CD4-positive, alpha-beta T cell (primary cell): Measurements from ENCODE around the gene CEP72. TPM values are rescaled to one million over a fixed set of nuclear protein-coding genes. Genes with fewer than 3 reads are reported as not detected.
"Not testable (repeated sequence)": the region's sequence is repeated elsewhere in the genome, so short reads cannot be mapped to it uniquely, and the experiment has no call there.

Experiments used
- ATAC-seq: fragments of 200-7000 bp; cut with Tn5 transposase; one replicate; pipeline ENCODE4 v1.10.0; 2022; ENCODE audit warnings: mild to moderate bottlenecking; ENCODE audit not compliant: poor library complexity
- CTCF ChIA-PET: fragments of 350-600 bp; sonication (Branson Sonifier 250); formaldehyde crosslinking; loops from one replicate; lab custom pipeline; 2021; ENCODE audit warnings: antibody characterized with exemption, inconsistent platforms; lab: Charles Lee
- POLR2A ChIA-PET: fragments of 350-600 bp; sonication (Branson Sonifier 250); formaldehyde crosslinking; loops from one replicate; lab custom pipeline; 2021; ENCODE audit warnings: antibody characterized with exemption, inconsistent platforms; lab: Charles Lee
- DNase-seq, 14 experiments: peaks; one replicate each; pipeline ENCODE4 v3.0.0-alpha.2; 2013 to 2020; ENCODE audit warnings: mixed read lengths in 2 of 14
- H3K27ac ChIP-seq, 2 donors: one replicate each; pipeline versions ENCODE4 v1.5.1 to v1.7.0; 2013; ENCODE audit warnings: low read length in 2 of 2, low read depth in 1 of 2, mild to moderate bottlenecking in 1 of 2
- H3K27me3 ChIP-seq, 2 experiments: 1 replicate in 1 of 2; 2 replicates in 1 of 2; pipeline versions ENCODE4 v1.6.1 to v1.7.0; 2013; ENCODE audit warnings: low read length in 2 of 2, control low read depth in 1 of 2, mild to moderate bottlenecking in 1 of 2, moderate library complexity in 1 of 2; ENCODE audit not compliant: insufficient read depth in 2 of 2, control insufficient read depth in 1 of 2
- H3K36me3 ChIP-seq: one replicate; pipeline ENCODE4 v1.6.1; 2013; ENCODE audit warnings: low read length, control low read depth; ENCODE audit not compliant: insufficient read depth
- H3K4me1 ChIP-seq: one replicate; pipeline ENCODE4 v1.6.1; 2013; ENCODE audit warnings: low read length, control low read depth; ENCODE audit not compliant: insufficient read depth
- H3K4me3 ChIP-seq: one replicate; pipeline ENCODE4 v1.5.1; 2013; ENCODE audit warnings: mild to moderate bottlenecking, low read length, moderate library complexity
- H3K9me3 ChIP-seq, 2 experiments: 1 replicate in 1 of 2; 2 replicates in 1 of 2; pipeline versions ENCODE4 v1.6.1 to v1.7.0; 2013; ENCODE audit warnings: low read length in 2 of 2, mild to moderate bottlenecking in 2 of 2, control low read depth in 1 of 2, moderate library complexity in 1 of 2; ENCODE audit not compliant: control insufficient read depth in 1 of 2, insufficient read depth in 1 of 2
- H3K27ac Mint-ChIP-seq: one replicate; pipeline ENCODE4 v1.8.0; 2020; ENCODE audit warnings: mixed read lengths
- H3K27me3 Mint-ChIP-seq: one replicate; pipeline ENCODE4 v1.8.0; 2021; ENCODE audit warnings: mixed read lengths
- H3K36me3 Mint-ChIP-seq: one replicate; pipeline ENCODE4 v1.8.0; 2021; ENCODE audit warnings: low read depth, mixed read lengths
- H3K4me1 Mint-ChIP-seq: one replicate; pipeline ENCODE4 v1.8.0; 2021; ENCODE audit warnings: low read depth, mixed read lengths
- H3K4me3 Mint-ChIP-seq: one replicate; pipeline ENCODE4 v1.8.0; 2020; ENCODE audit warnings: mild to moderate bottlenecking, mixed read lengths
- H3K9me3 Mint-ChIP-seq: one replicate; pipeline ENCODE4 v1.8.0; 2020; ENCODE audit warnings: mixed read lengths
- intact Hi-C, 2 experiments: fragments of 100-400 bp; cut with DNase I in 1 of 2; cut with micrococcal nuclease in 1 of 2; formaldehyde crosslinking; loops; one replicate each; pipeline versions ENCODE4 v1.15.1 to v1.9.0; 2023 to 2025; cut with DNase I, micrococcal nuclease
- total RNA-seq, 174 experiments: library from RNA in 2 of 174; stranded (reverse) in 2 of 174; gene quantifications; one replicate each; pipeline ENCODE4 v1.2.3 and lab custom pipeline; 2021 to 2026

CEP72 gene
- total RNA-seq, 2 experiments from 2014 or later, result 7.6 to 8.0 TPM

GRCh38 chr5:680836-681235, 68.7 kb downstream of the CEP72 start:
- H3K9me3 Mint-ChIP-seq, H3K27ac Mint-ChIP-seq, H3K9me3 ChIP-seq, H3K4me1 Mint-ChIP-seq, POLR2A ChIA-PET, H3K36me3 ChIP-seq, H3K27ac ChIP-seq, H3K27me3 ChIP-seq, H3K4me3 Mint-ChIP-seq, H3K27me3 Mint-ChIP-seq, CTCF ChIA-PET, H3K4me1 ChIP-seq, H3K4me3 ChIP-seq, ATAC-seq, H3K36me3 Mint-ChIP-seq: not testable (repeated sequence)
- intact Hi-C loops, result loop anchor here in 1 of 2 experiments (5.0 kb wide), 1 partner anchor 96 kb away; no protein-coding TSS in a partner anchor
- peak in 1 of 14 experiments; percentile 2 for DNase-seq

GRCh38 chr5:681317-682191, 69.4 kb downstream of the CEP72 start:
- H3K36me3 Mint-ChIP-seq, H3K4me3 Mint-ChIP-seq, H3K27me3 Mint-ChIP-seq, H3K4me1 ChIP-seq, H3K9me3 Mint-ChIP-seq, H3K4me3 ChIP-seq, H3K27ac ChIP-seq, H3K27me3 ChIP-seq, H3K9me3 ChIP-seq, H3K36me3 ChIP-seq, H3K27ac Mint-ChIP-seq, POLR2A ChIA-PET, ATAC-seq, H3K4me1 Mint-ChIP-seq, CTCF ChIA-PET: not testable (repeated sequence)
- intact Hi-C loops, result loop anchor here (2.0 to 5.0 kb wide), 2 partner anchors 93 to 96 kb away; no protein-coding TSS in a partner anchor
- peak in 2 of 14 experiments; percentile 9 to 27 for DNase-seq

GRCh38 chr5:682216-682615, 70.1 kb downstream of the CEP72 start:
- CTCF ChIA-PET, H3K9me3 Mint-ChIP-seq, ATAC-seq, H3K27ac ChIP-seq, H3K4me1 Mint-ChIP-seq, POLR2A ChIA-PET, H3K4me3 Mint-ChIP-seq, H3K4me1 ChIP-seq, H3K27me3 ChIP-seq, H3K9me3 ChIP-seq, H3K27me3 Mint-ChIP-seq, H3K36me3 Mint-ChIP-seq, H3K36me3 ChIP-seq, H3K4me3 ChIP-seq, H3K27ac Mint-ChIP-seq: not testable (repeated sequence)
- intact Hi-C loops, result loop anchor here (2.0 to 5.0 kb wide), 2 partner anchors 93 to 95 kb away; no protein-coding TSS in a partner anchor
- peak in 1 of 14 experiments; percentile 4 for DNase-seq

GRCh38 chr5:682651-683358, 70.7 kb downstream of the CEP72 start:
- H3K27me3 Mint-ChIP-seq, POLR2A ChIA-PET, H3K4me1 ChIP-seq, H3K36me3 ChIP-seq, H3K9me3 Mint-ChIP-seq, CTCF ChIA-PET, H3K27ac Mint-ChIP-seq, H3K4me1 Mint-ChIP-seq, ATAC-seq, H3K36me3 Mint-ChIP-seq, H3K27me3 ChIP-seq, H3K9me3 ChIP-seq, H3K27ac ChIP-seq, H3K4me3 ChIP-seq, H3K4me3 Mint-ChIP-seq: not testable (repeated sequence)
- DNase-seq, result peak in 2 of 14 experiments; percentile 6 to 21
- intact Hi-C loops, result loop anchor here (2.0 to 5.0 kb wide), 2 partner anchors 92 to 94 kb away; no protein-coding TSS in a partner anchor
